NT2/D1 (cell line): ENCODE data around the gene LIFR.

Experiments
- DNase-seq: peaks from one replicate; pipeline ENCODE4 v3.0.0-alpha.2; 2011; ENCODE audit warnings: low read depth, low spot score
- H3K27me3 ChIP-seq: 2 replicates; pipeline ENCODE4 v1.6.0; 2011; ENCODE audit warnings: mild to moderate bottlenecking; ENCODE audit not compliant: insufficient read length, insufficient read depth
- H3K36me3 ChIP-seq: 2 replicates; pipeline ENCODE4 v1.6.1; 2011; ENCODE audit warnings: mild to moderate bottlenecking, low read length, mixed read lengths; ENCODE audit not compliant: insufficient read depth, insufficient read length
- H3K4me1 ChIP-seq: 2 replicates; pipeline ENCODE4 v1.5.1; 2011; ENCODE audit not compliant: insufficient read depth, insufficient read length
- H3K4me3 ChIP-seq: 2 replicates; pipeline ENCODE4 v1.5.1; 2011; ENCODE audit warnings: low read depth; ENCODE audit not compliant: insufficient read length
- H3K9ac ChIP-seq: 2 replicates; pipeline ENCODE4 v1.6.0; 2011; ENCODE audit warnings: low read depth; ENCODE audit not compliant: insufficient read length
- H3K9me3 ChIP-seq: 2 replicates; pipeline ENCODE4 v1.5.1; 2011; ENCODE audit warnings: mild to moderate bottlenecking, low read length; ENCODE audit not compliant: insufficient read depth
- SUZ12 ChIP-seq: IDR thresholded peaks from 2 replicates; pipeline ENCODE4 v1.6.1; 2011; ENCODE audit not compliant: insufficient read length, insufficient read depth; ENCODE audit errors: extremely low read depth
- YY1 ChIP-seq: IDR thresholded peaks from 2 replicates; pipeline ENCODE4 v1.6.1; 2011; ENCODE audit not compliant: insufficient read length, insufficient read depth
- ZNF274 ChIP-seq: IDR thresholded peaks from 2 replicates; pipeline ENCODE4 v1.6.1; 2011; ENCODE audit warnings: mild to moderate bottlenecking, low read depth, low read length

LIFR gene

DNA sequence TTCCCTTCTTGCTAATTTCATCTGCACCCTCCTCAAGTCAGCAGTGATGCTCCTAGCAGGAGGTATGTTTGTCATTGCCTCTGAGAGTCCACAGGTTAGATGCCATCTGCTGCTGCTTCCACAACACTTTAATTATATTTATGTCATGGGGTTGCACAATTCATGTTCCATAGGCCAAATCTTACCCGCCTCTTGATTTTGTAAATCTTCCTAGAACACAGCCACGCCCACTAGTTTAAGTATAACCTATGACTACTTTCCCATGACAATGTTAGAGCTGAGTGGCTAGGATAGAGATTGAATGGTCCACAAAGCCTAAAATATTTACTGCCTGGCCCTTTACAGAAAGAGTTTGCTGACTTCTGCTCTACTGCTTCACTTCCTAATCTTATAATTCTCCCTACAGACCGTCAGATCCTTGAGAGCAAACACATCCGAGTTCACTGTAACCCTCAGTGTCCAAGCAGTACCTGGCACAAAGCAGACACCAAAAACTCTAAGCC lies 21.1 kb downstream of the LIFR start:
- Histone ChIP-seq H3K36me3 (no peaks in the 10 kb centered on the region), H3K27me3 (no peaks in the 10 kb centered on the region), H3K9me3 (no peaks in the 10 kb centered on the region), H3K9ac (no peak overlapping the region), H3K4me3 (no peak overlapping the region), H3K4me1 (no peaks in the 10 kb centered on the region)
- no peak for DNase-seq
- TF ChIP-seq SUZ12 = no peak
- no peak for TF ChIP-seq YY1
- no peak for TF ChIP-seq ZNF274

DNA sequence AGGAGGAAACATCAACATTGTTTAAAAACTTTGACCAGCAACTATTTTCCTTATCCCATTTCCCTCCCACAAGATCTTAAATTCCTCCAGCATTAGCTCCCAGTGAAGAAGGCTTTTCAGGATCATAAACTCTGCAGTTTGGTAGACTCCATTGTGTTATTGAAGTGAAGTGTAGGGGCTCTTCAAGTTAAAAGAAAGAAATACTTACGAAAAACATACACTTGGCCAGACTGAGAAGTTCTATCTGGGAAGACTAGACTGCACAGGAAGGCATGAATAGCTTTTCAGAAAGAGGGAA lies 22.3 kb downstream of the LIFR start:
- Histone ChIP-seq H3K4me1 (no peaks in the 10 kb centered on the region), H3K27me3 (no peaks in the 10 kb centered on the region), H3K36me3 (no peaks in the 10 kb centered on the region), H3K4me3 (no peak overlapping the region), H3K9me3 (no peaks in the 10 kb centered on the region), H3K9ac (no peak overlapping the region)
- no peak for DNase-seq
- TF ChIP-seq ZNF274 (no peak), SUZ12 (no peak), YY1 (no peak)

DNA sequence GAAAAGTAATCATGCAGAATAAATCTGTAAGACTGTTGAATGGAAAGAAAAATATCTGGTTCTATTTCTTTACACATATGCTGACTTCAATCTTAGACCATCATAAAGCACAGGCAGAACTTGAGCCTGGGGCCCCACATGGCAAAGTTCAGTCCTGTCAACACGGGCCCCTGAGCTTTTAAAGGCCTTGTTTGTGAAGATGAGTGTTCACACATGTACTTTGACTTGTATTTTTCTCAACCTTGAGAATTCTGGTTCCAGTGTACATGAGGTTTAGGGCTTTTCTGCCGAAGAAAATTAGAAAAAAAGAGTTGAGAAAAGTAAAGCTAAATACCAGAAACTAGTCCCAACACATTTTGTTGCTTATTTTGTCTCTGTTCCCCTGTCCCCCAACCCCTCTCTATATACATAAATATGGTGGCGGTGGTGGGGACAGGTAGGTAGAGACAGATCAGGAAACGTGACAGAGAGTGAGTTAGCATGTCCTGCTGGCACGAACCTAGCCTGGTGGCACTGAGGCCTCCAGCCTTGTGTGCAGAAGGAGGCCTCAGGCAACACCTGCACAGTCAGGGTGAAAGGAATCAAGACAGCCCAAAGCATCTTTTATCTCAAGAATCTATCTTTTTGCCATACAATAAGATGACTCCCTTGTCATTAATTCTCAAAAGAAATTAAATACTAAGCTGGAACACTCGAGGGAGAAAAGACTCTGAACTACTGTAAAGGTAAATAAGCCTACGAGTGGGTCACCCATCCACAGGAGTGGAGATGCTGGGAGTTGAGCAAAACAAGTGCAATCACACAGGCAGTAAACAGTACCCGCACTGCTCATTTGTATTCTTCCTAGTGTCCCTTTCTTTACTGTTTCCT lies 22.9 kb downstream of the LIFR start:
- no peaks in the 10 kb centered on the region for H3K9me3 ChIP-seq
- no peaks in the 10 kb centered on the region for H3K36me3 ChIP-seq
- H3K4me3 ChIP-seq = no peak overlapping the region
- H3K9ac ChIP-seq = no peak overlapping the region
- TF ChIP-seq YY1 (no peak), SUZ12 (no peak)
- DNase-seq = no peak
- H3K4me1 ChIP-seq = no peaks in the 10 kb centered on the region
- H3K27me3 ChIP-seq = no peaks in the 10 kb centered on the region

DNA sequence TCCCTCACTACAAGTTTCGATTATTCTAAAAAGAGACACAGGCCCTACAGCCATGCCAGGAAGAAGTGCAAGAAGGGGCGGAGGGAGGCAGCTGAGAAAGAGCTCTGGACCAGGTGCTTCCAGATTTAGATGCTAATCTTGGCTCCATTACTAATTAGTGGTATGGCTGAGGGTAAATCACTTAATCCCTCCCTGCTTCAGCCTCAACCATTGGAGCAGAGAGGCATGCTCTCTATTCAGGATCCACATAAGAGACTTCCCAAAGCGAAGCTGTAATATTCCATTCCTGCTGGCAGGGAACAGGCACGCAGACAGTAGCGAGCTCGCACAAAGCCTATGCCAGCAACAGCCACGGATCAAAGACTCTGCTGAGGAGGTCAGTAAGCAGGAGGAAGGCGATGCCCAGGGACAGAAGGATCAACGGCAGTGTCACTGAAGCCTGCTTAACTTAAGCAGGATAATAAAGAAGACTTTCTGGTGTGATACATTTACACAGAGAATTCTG lies 24.2 kb downstream of the LIFR start:
- no peak for TF ChIP-seq ZNF274
- no peak for TF ChIP-seq SUZ12
- no peak for TF ChIP-seq YY1
- Histone ChIP-seq H3K9ac (no peak overlapping the region), H3K4me1 (no peaks in the 10 kb centered on the region), H3K9me3 (no peaks in the 10 kb centered on the region), H3K27me3 (no peaks in the 10 kb centered on the region), H3K36me3 (peaks cover 4% of the 10 kb centered on the region), H3K4me3 (no peak overlapping the region)
- DNase-seq = no peak

DNA sequence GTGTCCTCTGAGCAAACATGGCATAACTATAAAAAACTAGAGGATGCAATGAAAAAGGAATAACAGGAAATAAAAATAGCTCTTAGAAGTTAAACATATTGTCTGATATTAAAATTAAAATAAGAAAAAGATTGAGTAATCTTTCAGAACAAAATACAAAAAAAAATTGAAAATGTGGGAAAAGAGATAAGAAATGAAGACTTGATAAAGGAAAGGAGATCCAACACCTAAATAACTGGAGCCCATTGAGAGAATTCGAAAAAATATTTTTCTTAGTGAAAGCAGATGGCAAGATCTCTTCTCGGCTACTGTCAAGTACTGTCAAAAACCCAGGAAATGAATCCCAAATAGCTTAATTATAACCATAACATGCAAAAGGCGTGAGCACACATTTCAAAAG lies 24.9 kb downstream of the LIFR start:
- Histone ChIP-seq H3K9me3 (no peaks in the 10 kb centered on the region), H3K4me3 (no peak overlapping the region), H3K27me3 (no peaks in the 10 kb centered on the region), H3K36me3 (peaks cover 10% of the 10 kb centered on the region), H3K4me1 (no peaks in the 10 kb centered on the region), H3K9ac (no peak overlapping the region)
- DNase-seq = no peak
- TF ChIP-seq YY1 = no peak
- no peak for TF ChIP-seq SUZ12
- TF ChIP-seq ZNF274 = no peak

DNA sequence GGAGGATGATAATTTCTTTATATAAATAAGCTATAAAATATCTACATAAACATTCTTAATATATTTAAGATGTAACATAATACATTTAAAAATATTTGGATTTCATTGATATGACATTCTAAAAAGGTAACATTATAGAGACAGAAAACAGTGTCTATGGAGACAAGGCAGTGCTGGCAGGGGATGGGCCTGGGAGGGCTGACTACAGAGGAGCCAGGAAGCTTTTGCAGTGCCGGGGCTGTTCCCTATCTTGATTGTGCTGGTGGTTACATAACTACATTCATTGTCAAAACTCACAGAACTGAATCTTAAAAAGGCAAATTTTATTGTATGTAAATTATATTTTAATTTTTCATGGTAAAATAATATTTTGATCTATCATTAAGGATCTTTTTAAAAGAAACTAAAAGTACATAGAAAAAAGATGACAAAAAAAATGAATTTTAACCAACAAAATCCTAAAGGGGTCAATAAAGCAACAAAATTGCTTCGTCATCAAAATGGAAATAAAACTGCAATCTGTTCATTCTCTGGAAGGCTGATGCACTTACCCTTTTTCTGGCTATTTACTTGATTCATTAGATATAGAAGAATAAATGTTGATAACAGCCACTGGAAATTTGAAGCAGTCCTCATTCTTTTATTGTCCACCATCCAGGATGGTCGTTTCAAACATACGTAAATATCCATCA lies 26.3 kb downstream of the LIFR start:
- TF ChIP-seq YY1 = no peak
- TF ChIP-seq SUZ12 = no peak
- no peak for TF ChIP-seq ZNF274
- Histone ChIP-seq H3K4me1 (no peaks in the 10 kb centered on the region), H3K27me3 (no peaks in the 10 kb centered on the region), H3K9me3 (no peaks in the 10 kb centered on the region), H3K9ac (no peak overlapping the region), H3K36me3 (peaks cover 12% of the 10 kb centered on the region), H3K4me3 (no peak overlapping the region)
- no peak for DNase-seq

DNA sequence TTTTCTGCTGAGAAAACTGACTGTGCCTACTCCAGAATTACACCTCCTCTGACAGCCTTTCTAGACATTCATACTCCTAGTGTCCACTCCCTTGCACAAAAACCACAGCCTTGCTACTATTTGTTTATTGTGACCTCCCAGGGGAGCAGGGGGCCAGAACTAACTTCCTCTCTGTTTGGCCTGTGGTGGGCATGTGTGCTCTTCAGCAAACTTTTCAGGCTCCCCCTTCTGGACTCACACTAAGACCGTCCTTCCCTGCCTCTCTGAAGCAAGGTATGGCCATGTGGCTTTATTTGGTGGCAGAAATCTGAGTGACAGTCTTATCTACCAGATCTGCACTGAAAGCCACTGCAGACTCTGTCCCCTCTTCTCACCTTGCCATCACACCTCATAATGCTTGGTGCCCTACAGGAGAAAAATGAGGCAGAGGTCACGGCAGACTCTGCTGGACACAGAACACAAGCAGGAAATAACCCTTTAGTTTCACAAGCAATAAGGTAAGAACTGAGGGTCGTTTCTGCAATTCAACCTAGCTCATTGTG lies 28.2 kb downstream of the LIFR start:
- TF ChIP-seq SUZ12 (no peak), YY1 (no peak), ZNF274 (no peak)
- Histone ChIP-seq H3K36me3 (peaks cover 16% of the 10 kb centered on the region), H3K27me3 (no peaks in the 10 kb centered on the region), H3K9me3 (no peaks in the 10 kb centered on the region), H3K9ac (no peak overlapping the region), H3K4me3 (no peak overlapping the region), H3K4me1 (no peaks in the 10 kb centered on the region)
- DNase-seq = no peak
